Hematopoietic multipotent progenitor cell treated with erythropoietin and hydrocortisone succinate and interleukin-3 and kit ligand, for 6 days (in vitro differentiated cells): ENCODE results near the gene LRRC40.

Experiments used
- DNase-seq: peaks from one replicate; pipeline ENCODE4 v3.0.0-alpha.2; 2015

Gene LRRC40

DNA sequence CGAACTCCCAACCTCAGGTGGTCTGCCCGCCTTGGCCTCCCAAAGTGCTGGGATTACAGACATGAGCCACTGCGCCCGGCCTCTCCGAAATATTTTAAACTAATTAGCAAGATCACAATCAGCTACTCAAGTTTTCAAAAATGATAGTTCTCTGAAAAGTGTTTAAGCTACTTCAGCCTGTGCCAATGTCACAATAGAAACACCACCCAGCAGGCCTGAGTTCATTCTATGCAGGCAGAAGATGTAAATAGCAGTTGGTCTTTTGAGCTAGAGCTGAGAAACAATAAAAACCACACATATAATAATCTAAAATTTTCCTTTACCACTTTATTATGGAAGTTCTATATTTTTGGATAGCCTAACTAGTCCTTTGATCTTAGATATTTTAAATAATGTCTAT is 96.1 kb downstream of the LRRC40 start:
- DNase-seq = no peak

DNA sequence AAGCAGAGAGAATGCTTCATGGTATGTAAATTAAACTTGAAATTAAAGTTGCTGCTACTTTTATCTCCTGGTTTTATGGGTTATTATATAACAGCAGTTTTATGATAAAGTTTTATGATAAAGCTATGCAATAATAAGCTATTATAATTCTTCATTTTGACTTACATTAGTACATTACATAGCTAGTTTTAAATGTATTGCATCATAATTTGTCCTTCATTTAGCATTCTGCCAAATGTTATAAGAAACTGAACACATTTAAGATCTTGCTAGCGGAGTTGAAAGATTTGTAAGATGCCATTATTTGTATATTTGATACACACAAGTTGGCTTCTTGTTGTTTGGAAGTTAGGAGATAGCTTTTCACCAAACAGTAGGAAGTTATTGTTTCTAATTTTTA is 101.6 kb downstream of the LRRC40 start:
- no peak for DNase-seq

DNA sequence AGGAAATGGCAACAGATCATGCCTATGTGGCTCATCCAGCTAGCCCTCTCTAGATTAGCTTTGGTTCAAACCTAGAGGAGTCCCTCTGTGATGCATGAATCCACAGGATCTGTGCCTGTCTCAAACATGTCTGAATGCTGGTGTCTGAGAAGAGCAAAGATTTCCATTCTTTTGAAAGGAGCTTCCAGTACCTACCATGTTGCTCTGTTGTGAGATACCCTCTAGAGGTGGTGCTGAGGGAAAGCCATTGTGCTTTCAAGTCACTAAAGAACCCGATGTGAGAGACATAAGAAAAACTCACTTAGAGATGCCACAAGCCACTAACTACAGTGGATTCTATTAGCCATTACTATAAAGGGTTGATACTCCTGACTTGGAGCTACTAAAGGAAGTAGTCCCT is 103.6 kb downstream of the LRRC40 start:
- DNase-seq = no peak

DNA sequence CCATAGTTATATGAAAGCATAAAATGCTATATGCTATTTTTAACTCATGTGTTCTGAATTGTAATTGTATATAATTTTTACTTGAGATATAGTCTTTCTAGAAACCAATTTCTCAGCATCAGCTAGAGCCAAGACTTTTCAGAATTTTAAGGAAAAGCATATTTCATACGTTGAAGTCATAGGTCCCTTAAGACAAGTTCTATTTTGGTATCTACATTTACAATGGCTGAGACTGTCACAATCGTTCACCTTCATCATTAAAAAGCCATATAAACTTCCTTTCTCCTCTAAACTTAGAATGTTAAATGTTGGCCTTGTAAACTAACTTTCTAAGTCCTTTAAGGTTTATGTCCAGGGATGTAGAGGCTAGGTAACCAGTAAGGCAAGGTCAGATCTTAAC is 104.1 kb downstream of the LRRC40 start:
- no peak for DNase-seq
